Vagina (tissue), 2 donors: ENCODE data around the gene UBE4B.

Experiments
- POLR2AphosphoS5 ChIP-seq, 2 donors: sonication (generic); formaldehyde crosslinking; IDR thresholded peaks; one replicate each; pipeline ENCODE4 v1.9.0; 2017; ENCODE audit warnings: antibody characterized with exemption in 2 of 2, mild to moderate bottlenecking in 2 of 2, low read depth in 1 of 2; ENCODE audit not compliant: insufficient read depth in 1 of 2
- TF ChIP-seq, protein P1 (sequence below), 3 experiments: fragments of 450-650 bp in 2 of 3; fragments of 200-600 bp in 1 of 3; sonication (generic) in 1 of 3; IDR thresholded peaks; one replicate each; pipeline ENCODE4 v1.5.1; 2017 to 2019; ENCODE audit warnings: antibody characterized with exemption in 3 of 3, mild to moderate bottlenecking in 2 of 3, moderate library complexity in 2 of 3

GRCh38 chr1:10209905-10210810 is 177.4 kb downstream of the UBE4B start, which contains the start of gene KIF1B:
- peak; percentile 69 to 94 for TF ChIP-seq POLR2AphosphoS5 (IDR thresholded peaks at IDR 0.05; ENCODE audit: insufficient read depth in 1 of 2, low read depth in 1 of 2)
- TF ChIP-seq, protein P1, sequence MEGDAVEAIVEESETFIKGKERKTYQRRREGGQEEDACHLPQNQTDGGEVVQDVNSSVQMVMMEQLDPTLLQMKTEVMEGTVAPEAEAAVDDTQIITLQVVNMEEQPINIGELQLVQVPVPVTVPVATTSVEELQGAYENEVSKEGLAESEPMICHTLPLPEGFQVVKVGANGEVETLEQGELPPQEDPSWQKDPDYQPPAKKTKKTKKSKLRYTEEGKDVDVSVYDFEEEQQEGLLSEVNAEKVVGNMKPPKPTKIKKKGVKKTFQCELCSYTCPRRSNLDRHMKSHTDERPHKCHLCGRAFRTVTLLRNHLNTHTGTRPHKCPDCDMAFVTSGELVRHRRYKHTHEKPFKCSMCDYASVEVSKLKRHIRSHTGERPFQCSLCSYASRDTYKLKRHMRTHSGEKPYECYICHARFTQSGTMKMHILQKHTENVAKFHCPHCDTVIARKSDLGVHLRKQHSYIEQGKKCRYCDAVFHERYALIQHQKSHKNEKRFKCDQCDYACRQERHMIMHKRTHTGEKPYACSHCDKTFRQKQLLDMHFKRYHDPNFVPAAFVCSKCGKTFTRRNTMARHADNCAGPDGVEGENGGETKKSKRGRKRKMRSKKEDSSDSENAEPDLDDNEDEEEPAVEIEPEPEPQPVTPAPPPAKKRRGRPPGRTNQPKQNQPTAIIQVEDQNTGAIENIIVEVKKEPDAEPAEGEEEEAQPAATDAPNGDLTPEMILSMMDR (IDR thresholded peaks at IDR 0.05): peak; percentile 87 to 98 (median 97)
